NT2/D1 (cell line): ENCODE measurements around the gene HK2.

Experiments
- DNase-seq: peaks from one replicate; pipeline ENCODE4 v3.0.0-alpha.2; 2011; ENCODE audit warnings: low read depth, low spot score
- H3K27me3 ChIP-seq: 2 replicates; pipeline ENCODE4 v1.6.0; 2011; ENCODE audit warnings: mild to moderate bottlenecking; ENCODE audit not compliant: insufficient read length, insufficient read depth
- H3K36me3 ChIP-seq: 2 replicates; pipeline ENCODE4 v1.6.1; 2011; ENCODE audit warnings: mild to moderate bottlenecking, low read length, mixed read lengths; ENCODE audit not compliant: insufficient read depth, insufficient read length
- H3K4me1 ChIP-seq: 2 replicates; pipeline ENCODE4 v1.5.1; 2011; ENCODE audit not compliant: insufficient read depth, insufficient read length
- H3K4me3 ChIP-seq: 2 replicates; pipeline ENCODE4 v1.5.1; 2011; ENCODE audit warnings: low read depth; ENCODE audit not compliant: insufficient read length
- H3K9ac ChIP-seq: 2 replicates; pipeline ENCODE4 v1.6.0; 2011; ENCODE audit warnings: low read depth; ENCODE audit not compliant: insufficient read length
- H3K9me3 ChIP-seq: 2 replicates; pipeline ENCODE4 v1.5.1; 2011; ENCODE audit warnings: mild to moderate bottlenecking, low read length; ENCODE audit not compliant: insufficient read depth
- SUZ12 ChIP-seq: IDR thresholded peaks from 2 replicates; pipeline ENCODE4 v1.6.1; 2011; ENCODE audit not compliant: insufficient read length, insufficient read depth; ENCODE audit errors: extremely low read depth
- YY1 ChIP-seq: IDR thresholded peaks from 2 replicates; pipeline ENCODE4 v1.6.1; 2011; ENCODE audit not compliant: insufficient read length, insufficient read depth
- ZNF274 ChIP-seq: IDR thresholded peaks from 2 replicates; pipeline ENCODE4 v1.6.1; 2011; ENCODE audit warnings: mild to moderate bottlenecking, low read depth, low read length

Gene HK2

DNA sequence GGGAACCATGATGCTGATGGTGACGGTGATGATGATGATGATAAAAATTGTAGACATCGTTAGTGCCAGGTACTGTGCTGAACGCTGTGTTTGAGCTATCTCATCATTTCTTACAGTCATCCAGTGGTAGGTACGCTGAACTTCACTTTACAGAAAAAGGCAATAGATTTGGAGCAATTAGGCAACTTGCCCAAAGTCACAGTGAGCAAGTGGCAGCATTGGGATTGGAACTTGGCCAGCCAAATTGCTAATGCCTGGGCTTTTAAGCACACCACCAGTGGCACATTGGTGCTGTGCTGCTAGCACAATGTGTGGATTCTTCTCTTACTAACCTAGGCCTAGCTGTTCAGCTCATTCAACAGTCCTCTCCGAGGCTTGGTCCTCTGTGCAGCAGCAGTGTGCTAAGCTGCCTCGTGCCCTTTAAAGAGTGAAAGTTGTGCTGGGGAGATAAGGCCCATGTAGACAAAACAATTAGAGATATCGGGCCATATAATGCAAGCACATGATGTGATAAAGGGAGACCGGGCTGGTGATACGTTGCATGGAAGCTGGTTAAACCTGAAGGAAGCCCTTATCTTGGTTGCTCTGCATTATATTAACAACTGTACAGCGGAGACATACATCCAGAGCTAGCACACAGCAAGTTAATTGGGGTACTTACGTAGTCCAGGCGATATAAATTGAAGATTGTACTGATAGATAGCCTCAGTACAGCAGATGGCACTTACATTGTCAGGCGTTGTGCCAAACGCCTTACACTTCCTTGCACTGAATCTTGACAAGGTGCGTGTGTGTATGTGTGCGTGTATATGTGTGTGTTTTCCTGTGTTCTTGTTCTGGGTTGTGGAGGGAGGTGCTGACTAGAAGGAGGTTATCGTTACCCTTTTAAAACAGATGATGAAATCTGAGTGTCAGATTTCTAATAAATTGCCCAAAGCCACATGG is 28.4 kb downstream of the HK2 start:
- no peak for DNase-seq
- no peak for TF ChIP-seq ZNF274
- TF ChIP-seq SUZ12, result no peak
- TF ChIP-seq YY1, result no peak
- H3K4me3 ChIP-seq, result no peak overlapping the region
- no peak overlapping the region for H3K9ac ChIP-seq
- peaks cover 12% of the 10 kb centered on the region for H3K4me1 ChIP-seq
- H3K9me3 ChIP-seq, result no peaks in the 10 kb centered on the region
- H3K36me3 ChIP-seq, result peaks cover 18% of the 10 kb centered on the region
- H3K27me3 ChIP-seq, result no peaks in the 10 kb centered on the region

DNA sequence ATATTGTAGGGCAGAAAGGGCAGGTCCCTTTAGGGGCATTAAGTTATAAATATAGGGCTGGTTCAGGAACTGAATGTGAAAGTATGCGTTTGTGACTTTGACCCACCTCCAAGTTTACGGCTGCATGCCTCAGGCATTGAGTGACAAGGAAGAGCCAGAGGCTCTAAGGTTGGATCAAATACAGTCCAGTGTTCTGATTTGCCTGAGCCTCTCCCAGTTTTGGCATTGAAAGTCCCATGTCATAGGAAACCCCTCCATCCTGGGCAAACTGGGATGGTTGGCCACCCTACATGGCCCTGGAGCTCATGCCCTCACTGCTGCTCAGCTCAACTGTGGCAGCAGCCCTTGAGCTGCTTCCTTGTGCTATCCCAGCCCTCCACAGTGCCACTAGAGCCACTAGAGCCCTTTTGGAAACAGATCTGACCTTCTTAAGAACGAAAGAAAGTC is 29.9 kb downstream of the HK2 start:
- no peaks in the 10 kb centered on the region for H3K9me3 ChIP-seq
- peaks cover 12% of the 10 kb centered on the region for H3K4me1 ChIP-seq
- DNase-seq, result no peak
- no peak for TF ChIP-seq SUZ12
- no peak for TF ChIP-seq YY1
- no peak for TF ChIP-seq ZNF274
- H3K4me3 ChIP-seq, result no peak overlapping the region
- H3K36me3 ChIP-seq, result peaks cover 17% of the 10 kb centered on the region
- no peaks in the 10 kb centered on the region for H3K27me3 ChIP-seq
- no peak overlapping the region for H3K9ac ChIP-seq

DNA sequence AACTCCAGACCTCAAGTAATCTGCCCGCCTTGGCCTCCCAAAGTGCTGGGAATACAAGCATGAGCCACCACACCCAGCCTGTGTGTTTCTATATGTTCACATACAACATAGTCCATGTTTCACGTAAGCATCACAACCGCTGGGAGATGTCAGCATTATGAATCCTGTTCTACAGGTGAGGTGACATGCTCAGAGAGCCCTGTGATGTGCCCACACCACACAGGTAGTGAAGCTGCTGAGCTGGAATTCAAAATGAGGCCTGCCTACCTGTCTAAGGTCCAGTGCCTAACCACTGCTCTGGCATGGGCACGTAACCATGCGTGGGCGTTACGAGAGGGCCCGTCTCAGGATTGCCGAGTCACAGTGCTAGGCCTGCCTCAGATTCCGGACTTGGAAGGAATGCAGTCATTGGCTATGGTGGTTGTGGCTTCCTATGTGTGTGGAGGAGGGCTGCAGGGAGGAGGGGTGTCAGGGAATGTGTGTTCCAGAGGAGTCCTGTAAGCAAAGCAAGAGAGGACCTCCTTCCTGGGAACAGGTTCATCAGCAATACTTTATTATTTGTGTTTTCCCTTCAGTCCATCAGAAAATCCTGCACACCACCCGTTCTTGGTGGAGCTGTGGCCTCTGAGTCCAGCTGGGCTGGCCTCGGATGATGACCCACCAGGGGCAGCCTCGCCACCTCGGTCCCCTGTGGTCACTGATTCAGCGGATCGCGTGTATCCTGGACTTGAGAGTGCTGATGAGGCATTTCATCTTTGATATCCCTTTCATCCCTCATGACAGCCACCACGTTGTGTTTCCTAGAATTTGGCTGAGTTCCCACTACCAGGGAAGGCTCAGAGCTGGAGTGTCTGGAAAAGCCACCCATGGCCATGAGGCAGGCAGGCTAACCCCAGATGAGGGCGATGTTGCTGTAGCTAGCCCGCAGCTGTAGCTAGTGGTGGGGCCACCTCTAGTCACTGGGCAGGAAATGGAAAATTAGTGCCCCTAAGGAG is 31.1 kb downstream of the HK2 start:
- DNase-seq, result no peak
- TF ChIP-seq ZNF274 (no peak), YY1 (no peak), SUZ12 (no peak)
- H3K36me3 ChIP-seq, result peaks cover 20% of the 10 kb centered on the region
- H3K4me3 ChIP-seq, result no peak overlapping the region
- no peaks in the 10 kb centered on the region for H3K9me3 ChIP-seq
- H3K27me3 ChIP-seq, result no peaks in the 10 kb centered on the region
- H3K9ac ChIP-seq, result no peak overlapping the region
- peaks cover 12% of the 10 kb centered on the region for H3K4me1 ChIP-seq

DNA sequence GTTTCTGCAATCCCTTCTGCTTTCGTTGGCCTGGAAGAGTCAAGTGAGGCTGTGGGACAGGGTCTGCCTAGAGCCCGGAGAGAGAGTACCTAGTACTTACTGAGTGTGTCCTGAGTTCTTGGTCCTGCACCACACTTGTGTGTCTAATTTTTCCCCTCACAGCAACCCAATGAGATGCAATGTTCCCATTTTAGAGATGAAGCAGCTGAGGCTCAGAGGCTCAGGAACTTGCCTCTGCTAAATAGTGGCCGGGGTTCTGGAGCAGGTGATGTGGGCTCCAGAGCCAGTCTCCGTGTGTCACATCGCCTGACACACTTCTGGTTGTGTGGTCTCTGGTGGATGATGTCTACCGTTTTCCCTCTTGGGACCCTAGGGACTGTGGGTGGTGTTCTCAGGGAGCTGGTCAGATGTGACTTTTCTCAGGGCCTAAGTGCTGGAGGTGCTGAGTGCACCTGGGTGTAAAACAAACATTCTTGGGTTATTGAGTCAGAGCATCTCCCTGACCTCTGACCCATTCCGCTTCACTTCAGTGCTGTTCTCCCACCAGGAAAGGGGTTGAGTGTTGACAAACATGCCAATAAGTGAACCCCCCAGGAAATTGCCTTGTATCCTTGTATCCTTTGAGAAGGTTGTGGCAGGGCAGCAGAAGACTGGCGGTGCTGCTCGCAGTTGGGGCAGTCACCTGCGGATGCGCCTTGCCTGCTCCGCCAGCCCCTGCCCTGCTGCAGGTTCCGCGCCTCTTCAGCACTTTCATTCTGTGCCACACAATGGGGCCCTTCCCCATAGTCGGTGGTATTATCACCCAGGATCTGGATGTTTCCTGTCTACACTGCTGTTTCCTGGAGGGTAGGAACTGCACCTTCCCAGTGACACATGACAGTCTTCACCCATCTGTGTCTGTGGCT is 32.1 kb downstream of the HK2 start:
- no peak for TF ChIP-seq YY1
- TF ChIP-seq ZNF274, result no peak
- no peak for TF ChIP-seq SUZ12
- no peak overlapping the region for H3K4me3 ChIP-seq
- no peaks in the 10 kb centered on the region for H3K9me3 ChIP-seq
- H3K27me3 ChIP-seq, result no peaks in the 10 kb centered on the region
- no peak overlapping the region for H3K9ac ChIP-seq
- DNase-seq, result no peak
- peaks cover 12% of the 10 kb centered on the region for H3K4me1 ChIP-seq
- H3K36me3 ChIP-seq, result peaks cover 16% of the 10 kb centered on the region

DNA sequence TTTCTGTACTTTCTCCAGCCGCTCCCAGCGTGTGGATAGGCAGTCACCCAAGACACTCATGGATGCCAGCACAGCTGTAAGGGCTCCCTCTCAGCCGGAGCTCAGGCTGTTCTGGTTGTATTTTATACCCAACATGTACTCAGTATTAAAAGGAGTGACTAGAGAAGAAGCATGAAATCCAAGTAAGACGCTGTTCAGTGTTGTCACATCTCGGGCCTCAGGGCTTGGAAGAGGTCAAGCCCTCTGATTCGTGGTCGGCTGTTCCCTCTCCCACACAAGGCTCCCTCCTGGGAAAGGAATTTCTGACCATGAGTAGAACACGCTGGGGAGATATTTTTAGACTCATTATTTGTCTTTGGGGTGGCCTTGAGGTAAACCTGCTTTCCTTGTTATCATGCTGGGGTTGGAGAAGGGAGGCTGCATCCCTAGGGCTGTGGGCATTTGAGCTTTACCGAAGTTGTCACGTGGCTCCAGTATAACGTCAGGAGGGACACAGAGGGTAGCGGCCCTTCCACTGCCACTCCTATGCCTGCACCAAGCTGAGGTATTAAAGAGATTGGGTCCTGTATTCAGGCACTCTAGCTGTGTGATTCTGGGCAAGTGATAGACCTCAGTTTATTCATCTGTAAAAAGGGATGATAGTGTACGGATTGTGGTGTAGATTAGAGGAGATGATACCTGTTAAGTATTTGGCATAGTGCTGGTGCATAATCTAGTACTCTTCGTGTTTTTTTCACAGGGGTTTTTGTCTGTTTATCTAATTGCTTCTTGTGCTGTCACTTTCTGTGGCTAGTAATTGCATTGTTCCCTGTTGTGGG is 34.1 kb downstream of the HK2 start:
- H3K9ac ChIP-seq, result no peak overlapping the region
- no peaks in the 10 kb centered on the region for H3K9me3 ChIP-seq
- peaks cover 19% of the 10 kb centered on the region for H3K36me3 ChIP-seq
- no peak for DNase-seq
- no peak overlapping the region for H3K4me3 ChIP-seq
- H3K4me1 ChIP-seq, result peaks cover 12% of the 10 kb centered on the region
- TF ChIP-seq ZNF274 (no peak), YY1 (no peak), SUZ12 (no peak)
- no peaks in the 10 kb centered on the region for H3K27me3 ChIP-seq

DNA sequence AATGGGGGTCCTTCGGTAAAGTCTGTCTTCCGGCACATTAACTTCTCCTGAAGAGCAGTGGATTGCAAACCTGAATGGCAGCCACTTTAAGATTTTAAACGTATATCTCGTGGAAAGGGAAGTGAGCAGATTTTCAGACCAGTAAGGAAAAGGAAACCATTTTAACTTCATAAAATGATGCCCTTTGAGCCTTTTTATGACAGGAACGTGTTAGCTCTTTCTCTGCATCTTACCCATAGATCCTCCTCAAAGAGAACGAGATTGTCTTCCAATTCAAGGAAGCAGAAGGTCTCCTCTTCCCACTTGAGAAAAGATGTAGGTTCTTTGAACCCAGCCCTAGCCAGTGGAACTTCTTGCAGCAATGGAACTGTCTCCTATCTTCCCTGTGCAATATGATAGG is 35.6 kb downstream of the HK2 start:
- no peak overlapping the region for H3K9ac ChIP-seq
- no peak overlapping the region for H3K4me3 ChIP-seq
- DNase-seq, result no peak
- H3K4me1 ChIP-seq, result peaks cover 12% of the 10 kb centered on the region
- no peak for TF ChIP-seq YY1
- TF ChIP-seq SUZ12, result no peak
- TF ChIP-seq ZNF274, result no peak
- H3K36me3 ChIP-seq, result peaks cover 32% of the 10 kb centered on the region
- H3K27me3 ChIP-seq, result no peaks in the 10 kb centered on the region
- no peaks in the 10 kb centered on the region for H3K9me3 ChIP-seq
